Activated naive CD4-positive, alpha-beta T cell treated with anti-CD3 and anti-CD28 coated beads, Interleukin-2, amount 50 U/mL, for 16 hours (primary cell): ENCODE data around the gene TSPAN17.
A peak's percentile ranks its signal among the peaks of the same experiment; 100 is the strongest.

Experiments
- DNase-seq: peaks from one replicate; pipeline ENCODE4 v3.0.0-alpha.2; 2020

The TSPAN17 gene

DNA sequence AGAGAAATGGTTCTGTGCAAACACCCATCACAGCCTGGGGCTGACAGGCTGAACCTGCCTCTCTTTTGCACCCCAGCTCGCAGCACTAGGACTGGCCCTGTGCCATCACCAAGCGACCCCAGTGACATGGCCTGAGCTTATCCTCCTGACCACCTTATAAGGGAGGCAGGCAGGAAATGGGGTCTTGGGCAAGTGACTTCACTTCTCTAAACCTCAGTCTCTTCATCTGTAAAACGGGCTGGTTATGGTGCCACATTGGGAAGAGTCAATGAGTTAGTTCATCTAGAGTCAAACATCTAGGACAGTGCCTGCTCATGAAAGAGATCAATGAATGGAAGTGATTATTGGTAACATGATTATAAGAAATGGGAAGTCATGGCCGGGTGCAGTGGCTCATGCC, 23.1 kb upstream of the TSPAN17 start:
- DNase-seq = no peak

DNA sequence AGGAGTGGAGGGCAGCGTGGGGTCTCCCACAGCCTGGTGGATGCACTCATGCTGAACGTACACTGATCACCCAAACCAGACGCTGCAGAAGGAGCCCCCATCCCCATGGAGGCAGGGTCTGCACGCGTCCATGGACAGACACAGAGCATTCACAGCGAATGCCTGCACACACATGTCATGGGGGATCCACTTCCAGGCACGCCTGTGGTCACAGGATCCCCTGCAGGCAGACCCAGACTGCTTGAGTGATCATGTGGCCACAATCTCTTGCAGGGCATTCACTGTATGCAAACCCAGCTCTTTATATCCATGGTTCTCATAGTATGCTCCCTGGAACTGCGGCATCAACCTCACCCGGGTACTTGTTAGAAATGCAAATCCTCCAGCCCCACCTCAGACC, 22.3 kb upstream of the TSPAN17 start:
- no peak for DNase-seq

DNA sequence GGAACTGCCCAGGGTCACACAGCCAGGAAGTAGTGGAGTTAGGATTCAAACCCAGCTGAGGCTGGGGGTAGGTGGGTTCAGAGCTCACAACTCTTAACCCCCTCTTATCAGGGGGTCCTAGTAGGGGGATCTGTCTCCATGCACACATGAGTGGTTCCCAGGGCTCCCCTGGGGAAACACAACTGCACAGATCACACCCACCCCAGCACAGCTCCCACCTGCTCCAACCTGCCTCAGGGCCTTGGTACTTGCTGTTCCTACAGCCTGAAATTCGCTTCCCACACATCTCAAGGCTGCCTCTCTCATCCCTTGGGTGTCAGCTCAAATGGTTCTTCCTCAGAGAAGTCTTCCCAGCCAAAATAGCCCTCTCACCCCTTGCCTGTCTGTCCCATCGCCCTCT, 21.8 kb upstream of the TSPAN17 start:
- no peak for DNase-seq

DNA sequence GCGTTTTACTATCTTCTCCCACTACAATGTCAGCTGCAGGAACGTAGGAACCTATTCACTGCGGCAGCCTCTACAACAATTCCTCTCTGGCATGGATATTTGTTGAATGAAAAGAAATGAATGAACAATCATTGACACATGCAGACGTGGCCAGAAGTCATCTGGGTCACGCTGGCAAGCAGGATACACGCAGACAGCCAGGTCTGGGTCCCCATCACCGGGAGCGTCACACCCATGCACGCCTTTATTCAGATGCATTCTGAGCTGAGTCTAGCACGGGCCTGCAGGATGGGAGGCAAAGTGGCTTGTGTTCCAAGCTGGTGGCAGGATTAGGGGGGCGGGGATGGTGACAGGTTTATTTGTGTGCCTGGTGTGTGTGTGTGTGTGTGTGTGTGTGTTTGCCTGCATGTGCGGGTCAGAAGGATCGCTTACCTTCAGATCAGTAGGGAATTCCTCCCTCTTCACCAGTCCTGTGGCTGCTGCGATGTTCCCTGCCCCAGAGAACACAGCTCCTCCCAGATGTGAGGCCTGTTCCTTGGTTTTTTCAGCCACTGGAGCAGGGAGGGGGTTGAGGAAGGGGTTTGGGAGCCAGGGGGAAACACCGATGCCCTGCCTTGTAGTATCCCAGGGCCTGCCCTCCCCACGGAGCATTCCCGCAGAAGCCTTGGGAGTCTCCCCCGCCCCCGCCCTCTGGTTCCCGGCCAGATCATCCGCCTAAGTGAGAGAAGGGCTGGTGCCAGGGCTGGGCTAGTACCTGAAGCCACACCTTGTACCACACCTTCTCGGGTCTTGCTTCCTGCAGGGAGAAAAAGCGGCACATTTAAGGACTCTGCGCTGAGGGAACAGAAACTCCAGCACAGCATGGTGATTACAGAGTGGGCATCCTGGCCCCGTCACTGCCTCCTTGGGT, 21.1 kb upstream of the TSPAN17 start:
- no peak for DNase-seq

DNA sequence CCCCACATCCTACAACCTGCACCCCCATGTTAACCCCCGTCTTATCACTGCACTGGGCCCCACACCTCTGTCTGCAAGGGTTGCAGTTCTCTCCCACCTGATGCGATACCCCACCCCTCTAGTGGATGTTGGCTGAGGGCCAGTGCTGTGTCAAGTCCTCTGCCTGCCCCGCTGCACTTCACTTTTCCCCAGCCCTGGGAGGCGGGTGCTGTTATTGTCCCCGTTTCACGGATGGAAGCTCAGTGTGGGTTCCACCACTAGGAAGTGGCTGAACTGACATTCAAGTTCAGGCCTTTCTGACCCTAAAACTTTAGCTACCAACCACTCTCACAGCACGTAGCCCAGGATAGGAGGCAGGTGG, 20.4 kb upstream of the TSPAN17 start:
- no peak for DNase-seq

DNA sequence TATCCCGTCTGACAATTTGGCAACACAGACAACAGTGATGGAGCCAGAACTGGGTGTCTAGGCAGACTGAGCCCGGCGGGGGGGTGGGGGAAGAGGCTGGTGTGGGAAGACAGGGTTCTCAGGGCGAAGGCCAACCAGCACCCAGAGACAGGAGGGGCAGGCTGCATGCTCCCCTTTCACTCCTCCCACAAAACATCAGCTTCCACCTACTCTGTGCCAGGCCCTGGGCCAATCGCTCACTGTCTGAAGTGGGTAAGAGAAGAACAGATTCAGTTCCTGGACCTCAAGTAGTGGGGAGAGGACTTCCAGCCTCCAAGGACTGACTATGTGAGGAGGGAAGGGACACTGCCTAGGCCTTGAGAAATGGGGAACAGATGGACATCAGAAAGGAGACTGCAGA, 19.7 kb upstream of the TSPAN17 start:
- DNase-seq = no peak

DNA sequence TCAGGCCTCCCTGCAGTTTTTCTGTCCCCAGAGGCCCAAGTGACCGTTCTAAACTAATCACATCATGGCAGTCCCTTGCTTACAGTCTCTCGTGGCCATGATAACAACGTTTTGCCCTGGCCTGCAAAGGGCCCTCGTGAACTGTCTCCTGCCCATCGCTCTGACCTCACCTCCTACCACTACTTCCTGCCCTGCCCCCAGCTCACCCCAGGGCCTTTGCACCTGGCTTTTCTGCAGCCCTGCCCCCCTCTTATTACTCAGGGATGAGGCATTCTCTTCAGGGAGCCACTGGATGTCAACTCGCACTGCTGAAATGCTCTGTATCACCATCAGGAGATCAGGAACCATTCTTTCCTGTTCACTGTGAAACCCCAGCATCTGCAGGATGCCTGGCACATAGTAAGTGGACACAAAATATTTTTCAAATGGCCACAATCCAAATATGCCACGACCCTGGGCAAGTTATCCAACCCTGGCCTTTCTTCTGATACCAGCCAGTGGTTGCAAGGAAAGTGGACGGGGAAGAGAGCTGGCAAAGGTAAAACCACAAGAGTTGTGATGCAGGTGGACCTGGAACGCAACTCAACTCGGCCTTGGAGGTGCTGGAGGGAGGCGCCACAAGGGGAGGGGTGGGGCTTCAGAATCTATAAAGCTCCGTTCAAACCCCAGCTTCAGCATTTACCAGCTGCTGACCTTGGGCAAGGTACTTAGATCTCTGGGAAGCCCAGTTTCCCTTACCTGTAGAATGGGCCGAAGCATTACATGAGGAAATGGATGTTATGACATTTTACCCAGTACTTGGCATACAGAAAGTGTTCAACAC, 18.7 kb upstream of the TSPAN17 start:
- DNase-seq = no peak

DNA sequence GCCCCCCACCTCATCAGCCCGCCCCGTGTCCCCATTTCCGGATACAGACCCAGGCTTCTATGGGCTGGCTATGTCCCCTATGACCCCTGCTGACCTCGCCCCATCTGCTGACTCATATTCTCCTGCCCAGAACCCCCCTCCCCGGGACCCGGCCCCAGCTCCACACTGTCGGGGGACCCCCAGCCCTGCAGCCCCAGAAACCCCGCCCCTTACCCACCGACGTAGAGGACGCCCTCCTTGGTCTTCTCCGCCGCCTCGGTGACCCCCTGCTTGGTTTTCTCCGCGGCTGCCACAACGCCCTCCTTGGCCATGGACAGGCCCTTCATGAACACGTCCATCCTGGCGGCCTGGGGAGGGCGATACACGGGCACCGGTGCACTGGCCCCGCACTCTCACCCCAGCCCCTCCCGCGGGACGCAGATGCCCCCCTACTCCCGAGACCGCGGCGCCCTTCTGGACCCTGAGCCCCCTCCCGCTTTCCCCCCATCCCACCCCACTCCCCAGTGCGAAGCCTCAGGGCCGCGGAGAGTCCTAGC, 17.9 kb upstream of the TSPAN17 start:
- DNase-seq = no peak

DNA sequence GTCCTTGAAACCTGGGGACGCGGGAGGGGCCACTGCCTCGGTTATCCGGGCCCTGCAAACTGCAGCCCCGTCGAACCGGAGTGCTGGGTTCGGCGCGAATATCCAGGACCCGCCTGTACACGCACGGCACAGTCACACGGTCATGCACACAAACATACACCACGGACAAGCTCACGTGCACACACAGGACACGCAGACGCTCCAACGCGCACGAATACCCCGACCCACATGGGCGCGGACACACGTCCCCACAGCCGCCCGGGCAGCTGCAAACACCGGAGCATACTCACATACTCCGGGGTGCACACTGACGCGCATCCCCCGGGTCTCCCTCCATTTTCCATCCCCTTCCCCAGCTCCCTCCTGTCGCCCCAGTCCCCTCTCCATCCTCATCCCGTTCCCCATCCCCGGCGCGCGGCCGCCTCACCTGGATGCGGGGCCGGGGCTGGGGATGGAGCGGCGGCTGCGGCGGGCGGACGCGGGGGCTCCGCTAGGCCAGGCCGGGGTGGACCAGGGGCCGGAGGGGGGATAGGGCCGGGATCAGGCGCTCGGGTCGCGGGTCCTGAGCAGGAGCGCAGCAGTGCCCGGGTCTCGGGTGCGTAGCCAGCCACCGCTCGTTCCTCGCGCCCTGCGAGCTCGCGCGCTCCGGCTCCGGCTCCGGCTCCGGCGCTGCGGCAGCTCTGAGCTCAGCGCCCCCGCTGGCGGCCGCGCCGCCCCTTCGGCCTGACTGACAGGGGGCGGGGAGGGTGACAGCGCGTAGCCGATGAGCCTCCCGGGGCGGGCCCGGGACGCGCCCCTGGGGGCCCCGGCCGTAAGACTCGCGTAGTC, 17.2 kb upstream of the TSPAN17 start, which contains the start of the genes EIF4E1B and SNCB:
TSS of gene EIF4E1B (plus strand) at position 823 of the 828 bp plus-strand sequence. CDS start 12,113 bp downstream, outside the sequence.
TSS of gene SNCB (minus strand) at position 682 of the 828 bp plus-strand sequence. CDS start 880 bp downstream, outside the sequence.
- peak; percentile 61 for DNase-seq

DNA sequence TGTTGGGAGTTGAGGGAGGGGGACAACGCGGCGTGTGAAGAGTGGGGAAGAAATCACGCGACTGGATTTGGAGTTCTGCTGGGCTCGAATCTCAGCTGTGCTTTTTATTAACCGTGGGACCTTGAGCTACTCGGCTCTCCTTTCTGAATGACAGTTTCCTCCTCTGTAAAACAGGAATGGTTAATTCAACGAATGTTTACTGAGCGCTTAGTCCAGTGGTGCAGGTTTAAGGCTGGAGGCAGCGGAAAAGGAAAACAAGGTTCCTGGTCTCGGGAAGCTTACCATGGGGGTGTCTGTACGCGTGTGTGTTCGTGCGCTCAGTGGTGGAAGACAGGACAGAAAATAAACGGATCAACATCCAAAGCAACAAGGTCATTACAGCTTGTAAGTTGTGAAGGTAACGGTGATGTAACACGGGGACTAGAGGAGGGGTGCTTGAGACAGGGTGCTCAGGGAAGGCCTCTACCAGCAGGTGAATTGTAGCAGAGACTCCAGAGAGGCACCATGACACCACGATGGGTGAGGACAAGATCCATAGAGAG, 16.5 kb upstream of the TSPAN17 start:
- DNase-seq = no peak

DNA sequence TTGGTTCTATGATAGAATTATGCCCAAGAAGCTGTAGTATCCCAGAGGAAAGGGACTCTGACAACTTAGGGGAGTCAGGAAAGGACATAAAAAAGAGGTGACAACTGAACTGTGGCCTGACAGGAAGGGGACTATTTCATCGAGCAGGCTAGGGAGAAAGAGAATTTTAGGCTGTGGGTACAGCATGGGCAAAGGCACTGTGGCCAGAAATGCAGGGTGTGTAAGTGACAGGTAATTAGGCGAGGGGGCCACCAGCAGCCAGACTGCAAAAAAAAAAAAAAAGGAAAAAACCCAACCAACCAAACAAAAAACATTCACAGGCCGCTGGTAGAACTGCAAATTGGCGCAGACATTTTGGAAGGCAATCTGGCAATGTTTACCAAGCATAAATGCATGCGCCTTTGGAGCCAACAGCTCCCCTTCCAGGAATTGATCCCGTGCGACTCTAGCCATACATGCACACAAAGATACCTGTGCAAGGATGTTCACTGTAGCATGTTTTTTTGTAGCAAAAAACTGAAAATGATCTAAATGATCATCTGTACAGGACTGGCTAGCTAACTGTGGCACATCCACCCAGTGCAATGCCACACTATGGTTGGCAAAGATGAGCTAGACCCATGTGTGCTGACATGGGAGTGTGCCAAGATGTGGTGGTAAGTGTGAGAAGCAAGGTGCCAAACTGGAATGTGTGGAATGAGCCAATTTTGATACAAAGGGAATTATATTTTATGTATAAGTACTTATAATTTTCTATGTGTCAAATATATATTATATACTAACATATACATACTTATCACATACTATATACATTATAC, 15.7 kb upstream of the TSPAN17 start:
- DNase-seq = no peak

DNA sequence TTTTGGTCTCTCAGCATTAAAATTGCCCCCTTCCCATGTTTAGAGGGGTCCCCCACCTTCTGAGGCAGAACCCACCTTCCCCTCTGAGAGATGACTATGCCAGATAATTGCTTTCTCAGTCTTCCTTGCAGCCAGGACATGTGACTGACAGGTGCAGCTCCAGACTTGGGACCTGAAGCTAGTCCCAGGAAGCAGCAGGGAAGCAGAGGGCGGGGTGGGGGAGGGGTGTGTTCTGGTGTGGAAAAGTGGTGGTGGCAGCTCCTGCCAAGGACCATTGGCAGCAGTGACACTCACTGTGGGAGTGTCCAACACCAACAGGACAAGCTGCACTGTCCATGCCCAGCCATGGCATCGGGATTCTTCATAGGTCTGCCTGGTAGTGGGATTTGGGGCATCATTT, 14.5 kb upstream of the TSPAN17 start:
- DNase-seq = no peak

DNA sequence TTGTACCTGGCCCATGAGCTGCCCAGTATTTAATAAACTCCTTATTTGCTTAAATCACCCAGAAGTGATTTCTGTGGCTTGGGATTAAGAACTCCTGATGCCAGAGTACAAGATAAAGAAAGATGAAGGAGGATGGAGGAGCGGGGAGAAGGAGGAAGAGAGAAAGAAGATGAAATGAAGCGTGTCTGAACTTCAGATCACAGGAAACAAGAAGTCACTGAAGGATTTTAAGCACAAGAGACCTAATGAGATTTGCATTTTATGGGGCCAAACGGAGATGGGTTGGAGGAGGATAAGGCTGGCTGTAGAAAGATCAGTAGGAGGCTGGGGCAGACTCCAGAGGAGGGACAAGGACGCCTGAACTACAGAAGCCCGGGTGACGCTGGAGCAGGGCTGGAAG, 13.7 kb upstream of the TSPAN17 start:
- DNase-seq = no peak

DNA sequence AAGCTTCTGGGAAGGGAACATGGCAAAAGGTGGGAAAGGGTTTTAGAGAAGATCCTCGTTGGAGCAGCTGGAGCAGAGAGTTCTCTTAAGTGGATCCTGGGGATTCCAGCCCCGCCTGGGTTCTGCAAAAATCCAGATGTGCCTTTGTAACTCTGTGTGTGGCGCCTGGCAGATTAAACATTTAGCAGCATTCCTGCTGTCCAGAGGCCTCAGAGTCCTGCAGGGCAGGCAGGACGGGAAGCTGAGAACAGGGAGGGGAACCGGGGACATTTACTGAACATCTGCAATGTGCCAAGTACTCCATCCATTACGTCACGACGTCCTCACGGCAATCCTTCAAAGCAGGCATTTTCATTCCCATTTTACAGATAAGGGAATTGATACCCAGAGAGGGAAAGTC, 10.9 kb upstream of the TSPAN17 start:
- no peak for DNase-seq

DNA sequence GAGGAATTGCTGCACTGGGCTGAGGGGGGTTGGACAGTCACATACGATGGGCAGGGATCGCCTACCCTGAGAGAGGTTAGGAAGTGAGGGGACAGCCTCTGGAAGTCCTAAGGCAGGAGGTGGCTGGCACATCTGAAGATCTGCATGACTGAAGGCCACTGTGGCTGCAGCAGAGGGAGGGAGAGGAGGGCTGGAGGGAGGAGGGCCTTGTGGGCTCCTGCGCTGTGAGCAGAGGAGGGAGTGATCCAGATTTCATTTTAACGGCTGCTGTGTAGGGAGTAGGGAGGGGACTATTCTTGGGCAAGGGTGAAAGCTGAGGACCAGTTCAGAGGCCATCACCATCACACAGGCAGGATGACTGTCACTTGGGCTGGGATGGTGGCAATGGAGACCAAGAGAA, 9.7 kb upstream of the TSPAN17 start:
- no peak for DNase-seq

DNA sequence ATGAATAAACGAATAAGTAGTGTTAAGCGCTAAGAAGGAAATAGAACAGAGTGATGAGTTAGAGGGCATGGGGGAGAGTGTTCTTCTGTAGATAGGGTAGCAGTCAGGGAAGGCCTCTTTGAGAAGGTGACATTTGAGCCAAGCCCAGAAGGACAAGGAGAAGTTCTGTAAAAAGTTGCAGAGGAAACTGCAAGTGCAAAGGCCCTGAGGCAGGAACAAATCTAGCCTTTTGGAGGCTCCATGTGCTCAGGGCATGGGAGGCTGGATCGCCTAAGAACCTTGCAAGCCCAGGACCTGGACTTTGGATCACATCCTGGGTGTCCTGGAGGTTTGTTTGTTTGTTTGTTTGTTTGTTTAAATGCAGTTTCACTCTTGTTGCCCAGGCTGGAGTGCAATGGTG, 8.8 kb upstream of the TSPAN17 start:
- DNase-seq = no peak

DNA sequence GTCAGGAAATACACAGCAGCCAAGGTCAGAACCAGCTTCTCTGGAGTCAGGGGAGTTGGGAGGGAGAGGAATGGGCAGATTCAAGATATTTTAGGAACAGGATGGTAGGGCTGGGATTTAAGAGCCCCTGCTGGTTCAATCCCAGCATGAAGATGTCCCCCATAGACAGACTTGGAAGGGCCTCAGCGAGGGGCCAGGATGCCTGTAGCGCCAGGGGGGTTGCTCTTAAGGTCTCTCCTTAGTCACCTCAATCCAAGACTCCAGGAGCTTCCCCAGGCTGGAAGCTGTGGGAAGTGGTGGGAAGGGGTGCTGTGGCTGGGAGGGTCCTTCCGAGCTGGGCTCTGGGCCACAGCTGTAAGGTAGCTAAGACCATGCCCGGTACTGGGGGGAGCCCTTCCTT, 8.1 kb upstream of the TSPAN17 start:
- DNase-seq = no peak

DNA sequence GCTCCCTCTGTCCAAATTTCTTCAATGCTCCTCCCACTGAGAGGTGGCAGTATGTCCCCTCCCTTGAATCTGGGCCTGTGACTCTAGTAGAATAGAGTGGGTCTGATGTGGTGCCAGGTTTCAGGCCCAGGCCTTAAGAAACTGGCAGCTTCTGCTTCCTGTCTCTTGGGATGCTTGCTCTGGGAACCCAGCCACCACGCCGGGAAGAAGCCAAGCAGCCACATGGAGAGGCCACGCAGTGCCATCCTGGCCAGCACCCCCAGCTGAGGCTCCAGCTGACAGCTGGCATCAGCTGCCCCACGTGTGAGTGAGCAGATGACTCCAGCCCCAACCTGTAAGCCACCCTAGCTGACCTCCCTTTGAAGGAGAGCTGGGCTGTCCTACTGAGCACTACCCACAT, 7.3 kb upstream of the TSPAN17 start:
- DNase-seq = no peak

DNA sequence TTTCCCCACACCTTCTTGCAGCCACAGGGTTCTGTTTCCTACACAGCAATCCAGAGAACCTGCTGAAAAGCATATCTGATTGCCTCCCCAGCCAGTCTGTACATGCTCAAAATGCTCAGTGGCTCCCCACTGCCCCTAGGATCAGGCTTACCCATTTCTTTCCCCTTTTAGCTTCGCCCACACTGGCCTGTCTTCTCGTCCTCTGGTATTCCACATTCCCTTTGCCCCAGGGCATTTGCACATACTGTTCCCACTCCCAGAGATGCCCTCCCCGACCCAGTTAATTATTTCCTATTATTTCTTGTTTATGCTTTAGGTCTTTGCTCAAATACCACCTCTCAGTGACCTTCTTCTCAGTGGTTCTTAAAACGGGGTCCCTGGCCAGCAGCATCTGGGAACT, 6.7 kb upstream of the TSPAN17 start:
- DNase-seq = no peak

DNA sequence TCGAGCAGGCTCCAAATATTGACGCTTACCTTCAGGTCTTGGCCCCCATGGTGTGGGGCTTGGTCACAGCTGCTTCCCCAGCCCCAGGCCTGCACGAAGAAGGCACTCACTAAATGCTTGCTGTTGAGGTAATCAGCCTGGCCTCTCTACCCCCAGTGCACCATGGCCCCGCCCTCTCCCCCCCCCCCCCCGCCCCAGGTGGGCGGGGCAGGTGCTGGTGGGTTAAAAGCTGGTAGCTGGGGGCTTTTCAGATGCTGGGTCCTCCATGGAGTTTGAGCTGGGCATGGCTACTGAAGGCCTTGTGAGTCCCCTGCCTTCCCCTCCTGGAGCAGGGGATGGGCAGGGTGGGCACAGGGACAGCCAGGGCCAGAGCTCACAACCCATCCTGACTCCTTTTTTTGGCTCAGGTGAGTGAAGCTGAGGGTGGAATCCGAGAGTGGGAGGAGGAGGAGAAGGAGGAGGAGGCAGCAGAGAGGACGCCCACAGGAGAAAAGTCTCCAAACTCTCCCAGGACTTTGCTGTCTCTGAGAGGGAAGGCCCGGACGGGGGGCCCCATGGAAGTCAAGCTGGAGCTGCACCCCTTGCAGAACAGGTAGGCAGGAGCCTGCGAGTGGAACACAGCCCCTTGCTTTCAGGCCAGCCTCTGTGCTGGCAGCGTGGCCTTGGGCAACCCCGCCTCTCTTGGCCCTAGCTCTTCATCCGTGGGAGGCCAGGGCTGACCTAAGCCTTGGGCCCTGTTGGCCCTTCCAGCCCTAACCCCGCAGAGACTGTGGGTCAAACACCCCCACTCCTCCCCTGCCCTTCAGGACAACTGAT, 4.4 kb upstream of the TSPAN17 start:
- no peak for DNase-seq
